ENCODE data around the gene SHC3. TPM values are rescaled to one million over a fixed set of nuclear protein-coding genes. Genes with fewer than 3 reads are reported as not detected.
A peak's percentile ranks its signal among the peaks of the same experiment; 100 is the strongest.

SHC3 gene
- polyA plus RNA-seq, 12 donors, result 0.52 to 1.4 (median 0.81) TPM; not detected in 1

- DNase-seq, result no peak
These were observed 17.8 kb downstream of the SHC3 start for GRCh38 chr9:89160806-89161205.

DNA sequence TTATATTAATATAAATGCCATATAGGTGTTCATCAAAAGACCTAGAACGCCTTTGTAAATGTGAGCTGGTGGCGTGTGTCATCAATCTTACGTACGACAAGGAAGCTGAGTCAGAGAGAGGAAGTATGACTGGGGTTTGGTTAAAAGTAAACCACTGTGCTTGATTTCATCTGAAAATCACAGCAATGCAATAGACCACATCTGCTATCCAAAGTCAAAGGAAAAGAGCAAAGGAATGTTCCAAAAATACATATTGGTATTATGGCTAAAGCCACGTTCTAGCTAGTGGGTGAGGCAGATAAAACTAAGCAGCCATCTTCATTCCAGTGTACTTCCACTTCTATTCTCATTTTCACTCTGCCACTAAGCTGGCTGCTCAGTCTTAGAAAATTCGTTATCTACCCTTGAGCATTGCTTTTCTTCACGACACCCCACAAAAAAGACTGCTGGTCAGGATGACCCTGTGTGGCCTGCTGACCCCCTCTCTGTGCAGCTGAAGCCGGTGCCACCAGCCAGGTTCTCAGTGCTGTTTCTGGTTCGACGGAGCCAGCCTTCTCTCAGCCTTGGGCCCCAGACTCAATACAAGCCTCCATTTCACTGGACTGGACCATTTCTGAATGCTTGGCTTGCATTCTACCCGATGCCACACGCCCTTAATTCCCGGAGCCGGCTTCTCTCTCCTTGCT lies 23.8 kb downstream of the SHC3 start:
- no peak for DNase-seq

GRCh38 chr9:89154218-89154617 lies 24.4 kb downstream of the SHC3 start:
- DNase-seq, result no peak

DNA sequence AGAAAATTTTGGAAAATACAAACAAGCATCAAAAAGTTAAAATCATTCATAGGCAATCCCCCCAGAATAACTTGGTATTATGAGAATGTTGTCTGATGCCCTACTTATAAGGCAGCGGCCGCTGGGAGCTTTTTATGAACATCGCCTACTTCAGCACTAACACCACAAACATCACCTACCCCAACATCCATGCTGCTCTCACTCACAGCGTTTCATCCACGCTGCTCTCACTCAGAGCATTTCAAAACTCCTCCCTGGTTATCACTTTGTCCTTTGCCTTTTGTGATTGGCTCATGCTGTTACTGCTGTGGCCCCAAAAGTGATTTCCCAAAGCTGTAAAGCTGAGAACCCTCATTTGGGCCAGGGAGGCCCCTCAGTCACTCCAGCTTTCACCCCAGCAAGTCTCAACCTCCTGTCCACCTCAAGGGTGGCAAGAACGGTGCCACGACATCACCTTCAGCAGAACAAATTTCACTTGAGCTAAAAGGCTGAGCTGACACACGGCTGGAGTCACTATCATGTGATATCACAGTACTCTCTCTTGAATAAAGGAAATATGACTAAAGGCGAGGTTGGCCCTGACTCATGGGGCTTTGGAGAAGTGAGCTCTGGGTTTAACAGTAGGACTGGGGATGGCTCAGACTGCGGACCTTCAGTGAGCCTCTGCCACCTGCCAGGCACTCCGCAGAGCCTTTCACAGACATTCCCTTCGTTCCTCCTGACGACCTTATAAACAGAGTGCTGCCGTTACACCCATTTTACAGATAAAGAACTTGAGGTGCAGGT lies 25.2 kb downstream of the SHC3 start:
- no peak for DNase-seq

DNA sequence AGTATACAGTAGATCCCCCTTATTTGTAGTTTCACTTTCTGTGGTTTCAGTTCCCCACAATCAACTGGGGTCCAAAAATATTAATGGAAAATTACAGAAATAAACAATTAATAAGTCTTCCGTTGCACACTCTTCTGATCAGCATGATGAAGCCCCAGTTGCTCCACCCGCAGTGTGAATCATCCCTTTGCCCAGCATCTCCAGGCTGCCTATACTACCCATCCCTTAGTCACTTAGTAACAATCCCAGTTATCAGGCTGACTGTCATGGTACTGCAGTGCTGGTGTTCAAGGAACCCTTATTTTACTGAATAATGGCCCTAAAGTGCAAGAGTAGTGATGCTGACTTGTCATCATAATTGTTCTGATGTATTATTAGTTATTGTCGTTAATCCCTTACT lies 28.9 kb downstream of the SHC3 start:
- no peak for DNase-seq

GRCh38 chr9:89145097-89145496 lies 33.5 kb downstream of the SHC3 start:
- no peak for DNase-seq

- no peak for DNase-seq
These were observed 34.4 kb downstream of the SHC3 start for GRCh38 chr9:89144238-89144637.

GRCh38 chr9:89143266-89143665 lies 35.4 kb downstream of the SHC3 start:
- DNase-seq, result no peak

GRCh38 chr9:89139455-89139854 lies 39.2 kb downstream of the SHC3 start:
- DNase-seq, result no peak

- DNase-seq, result no peak
These were observed 39.9 kb downstream of the SHC3 start for GRCh38 chr9:89138463-89139390.

DNA sequence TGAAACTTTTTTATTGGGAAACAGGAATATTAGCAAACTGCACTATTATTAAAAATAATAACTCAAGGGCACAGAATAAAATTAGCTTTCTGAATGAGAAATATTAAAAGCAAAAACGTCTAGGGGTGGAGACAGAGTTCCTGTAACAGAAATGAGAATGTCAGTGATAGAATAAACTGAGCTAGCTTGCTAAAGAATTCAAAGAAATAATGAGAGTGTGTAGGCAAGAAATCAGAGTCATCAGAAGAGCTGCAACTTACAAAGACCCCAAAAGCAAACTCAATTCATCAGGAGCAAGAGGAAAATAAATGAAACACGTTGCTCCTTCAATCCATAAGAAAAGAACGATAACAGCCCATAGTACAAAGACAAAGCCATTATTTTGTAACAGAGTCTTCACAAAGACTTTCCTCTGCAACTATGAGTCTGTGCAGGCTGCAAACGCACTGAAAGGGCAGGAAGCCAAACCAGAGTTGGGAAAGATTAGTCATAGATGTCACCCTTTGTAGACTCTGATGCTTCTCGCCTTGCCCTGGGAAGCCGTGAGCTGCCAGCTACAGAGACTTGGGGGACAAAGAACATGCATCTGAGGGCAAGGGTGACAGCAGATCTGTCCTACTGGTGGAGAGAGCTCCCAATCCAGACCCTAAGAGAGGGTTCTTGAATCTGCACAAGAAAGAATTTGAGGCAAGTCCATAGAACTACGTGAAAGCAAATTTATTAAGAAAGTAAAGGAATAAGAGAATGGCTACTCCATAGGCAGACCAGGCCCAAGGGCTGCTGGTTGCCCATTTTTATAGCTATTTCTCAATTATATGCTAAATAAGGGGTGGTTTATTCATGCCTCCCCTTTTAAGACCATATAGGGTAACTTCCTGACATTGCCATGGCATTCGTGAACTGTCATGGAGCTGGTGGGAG lies 40.8 kb downstream of the SHC3 start:
- DNase-seq, result peak; percentile 36

DNA sequence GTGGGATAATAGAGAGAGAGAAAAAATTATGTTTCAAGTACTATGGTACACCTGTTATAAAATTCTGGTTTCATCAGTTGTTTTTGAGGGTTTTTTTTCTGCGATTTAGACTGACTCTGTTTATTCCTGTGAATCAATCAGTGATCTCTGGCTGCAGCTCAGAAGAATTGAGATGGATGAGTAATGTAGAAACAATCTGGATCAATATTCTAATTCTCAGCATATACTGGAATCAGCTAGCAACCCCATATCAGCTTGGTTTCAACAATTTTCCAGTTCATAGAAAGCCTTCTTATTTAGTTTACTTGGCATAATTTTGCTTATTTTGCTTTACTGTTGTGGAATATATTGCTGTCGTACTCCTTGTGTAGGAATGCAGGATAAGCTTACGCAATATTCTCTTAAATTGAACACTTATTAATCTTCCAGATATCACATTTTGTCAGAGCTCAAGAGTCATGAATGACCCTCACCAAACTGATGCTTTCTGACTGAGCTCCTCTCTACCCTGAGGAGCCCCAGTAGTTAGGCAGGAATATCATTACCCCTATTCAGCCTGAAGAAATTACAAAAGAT lies 42.9 kb downstream of the SHC3 start:
- DNase-seq, result no peak

- no peak for DNase-seq
These were observed 43.9 kb downstream of the SHC3 start for GRCh38 chr9:89134709-89135108.

- DNase-seq, result no peak
These were observed 55.7 kb downstream of the SHC3 start for GRCh38 chr9:89122949-89123348.

- no peak for DNase-seq
These were observed 57.9 kb downstream of the SHC3 start for GRCh38 chr9:89120704-89121103.

DNA sequence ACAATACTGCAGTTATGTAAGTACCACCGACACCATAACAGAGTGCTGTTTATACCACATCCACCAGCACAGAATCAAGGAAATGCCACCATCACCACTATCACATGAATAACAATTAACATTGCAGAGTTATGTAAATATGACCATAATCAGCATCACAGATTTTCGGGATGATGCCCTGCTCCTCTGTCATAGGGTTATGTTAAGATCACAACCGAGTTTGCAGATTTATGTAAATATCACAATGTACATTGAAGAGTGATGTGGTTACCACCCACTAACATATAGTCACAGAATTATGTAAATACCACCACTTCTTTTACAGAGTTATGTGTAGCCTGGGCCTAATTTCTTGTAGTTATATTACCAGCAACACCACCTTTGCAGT lies 61.8 kb downstream of the SHC3 start:
- no peak for DNase-seq

- DNase-seq, result no peak
These were observed 62.4 kb downstream of the SHC3 start for GRCh38 chr9:89116064-89116804.

DNA sequence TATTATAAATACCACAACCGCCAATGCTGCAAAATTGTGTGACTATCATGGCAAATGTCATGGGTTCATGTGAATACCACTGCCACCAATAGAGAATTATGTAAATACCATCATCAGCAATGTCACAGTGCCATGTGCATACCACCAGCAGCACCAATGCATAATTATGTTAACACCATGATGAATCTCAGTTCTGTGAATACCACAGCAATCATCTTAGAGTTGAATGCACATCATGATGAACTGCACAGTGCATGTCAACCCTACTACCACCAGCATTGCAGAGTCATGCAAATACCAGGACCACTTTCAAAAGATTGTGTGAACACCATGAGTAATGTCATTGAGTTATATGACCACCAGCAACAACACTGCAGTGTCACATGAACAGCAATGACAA lies 63.2 kb downstream of the SHC3 start:
- DNase-seq, result no peak

DNA sequence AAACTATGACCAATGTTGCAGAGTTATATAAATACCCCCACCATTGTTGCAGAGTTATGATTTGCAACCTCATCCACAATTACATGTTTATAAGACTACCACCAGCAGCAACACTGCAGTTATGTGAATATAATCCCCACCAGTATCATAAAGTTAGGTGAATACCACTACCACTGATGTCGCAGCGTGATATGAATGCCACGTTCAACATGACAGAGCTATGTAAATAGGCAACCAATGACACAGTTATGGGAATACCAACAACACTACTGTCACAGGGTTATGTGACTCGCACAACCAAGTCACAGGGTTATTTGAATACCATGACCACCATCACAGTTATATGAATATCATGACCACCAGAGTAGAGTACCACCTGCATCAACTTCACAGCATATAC lies 63.9 kb downstream of the SHC3 start:
- DNase-seq, result no peak

GRCh38 chr9:89113851-89114250 lies 64.8 kb downstream of the SHC3 start:
- DNase-seq, result no peak
